GM13976 (cell line): Measurements from ENCODE around the gene SYS1.
A peak's percentile ranks its signal among the peaks of the same experiment; 100 is the strongest.

Source experiments
- DNase-seq: peaks from one replicate; pipeline ENCODE4 v3.0.0; 2012; ENCODE audit warnings: low spot score
- CTCF ChIP-seq: IDR thresholded peaks from 2 replicates; pipeline ENCODE4 v1.5.1; 2012; ENCODE audit warnings: borderline replicate concordance, mild to moderate bottlenecking; ENCODE audit not compliant: insufficient read depth; ENCODE audit errors: extremely low read depth, missing control alignments, control extremely low read depth
- in situ Hi-C: fragments of 300-500 bp; cut with MboI; formaldehyde crosslinking; loops from one replicate; pipeline ENCODE4 v1.12.0; 2022; ENCODE audit warnings: low sequenced_read_pairs, mixed read lengths, inconsistent platforms; ENCODE audit not compliant: unreplicated experiment

SYS1 gene

GRCh38 chr20:45406260-45407066 lies 43.5 kb downstream of the SYS1 start:
- in situ Hi-C loops, result no loop called here
- no peak for TF ChIP-seq CTCF
- DNase-seq, result peak; percentile 64

DNA sequence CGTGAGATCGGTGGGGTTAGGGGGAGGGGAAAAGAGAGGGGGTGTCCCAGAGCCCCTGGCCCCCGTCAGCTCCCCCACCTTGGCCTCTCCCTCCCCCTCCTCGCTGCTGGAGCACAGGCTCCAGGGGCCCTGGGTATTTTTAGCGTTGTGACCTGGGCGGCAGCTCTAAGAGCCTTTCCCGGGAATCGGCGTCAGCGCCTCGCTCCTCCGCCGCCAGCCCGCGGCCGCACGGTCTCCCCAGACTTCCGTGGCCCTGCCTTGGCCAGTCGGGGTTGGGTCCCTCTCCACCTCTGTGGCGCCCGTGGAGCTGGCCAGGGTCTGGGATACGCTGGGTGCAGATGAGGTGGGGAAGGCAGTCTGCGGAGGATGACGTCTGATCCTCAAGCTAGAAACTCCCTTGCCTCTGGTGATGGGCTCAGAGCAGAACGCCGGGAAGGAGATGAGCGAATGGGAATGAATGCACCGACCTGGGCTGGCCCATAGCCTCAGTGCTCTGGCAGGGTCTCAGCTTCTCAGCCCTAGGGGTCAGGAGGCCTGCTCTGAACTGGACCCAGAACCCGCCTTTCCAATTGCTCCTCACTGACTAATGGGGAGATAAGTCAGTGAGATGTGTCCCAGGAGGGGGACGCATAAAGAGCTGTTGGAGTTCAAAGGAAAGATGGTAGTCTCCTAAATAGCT lies 44.2 kb downstream of the SYS1 start:
- in situ Hi-C loops, result no loop called here
- DNase-seq, result peak; percentile 27
- no peak for TF ChIP-seq CTCF

DNA sequence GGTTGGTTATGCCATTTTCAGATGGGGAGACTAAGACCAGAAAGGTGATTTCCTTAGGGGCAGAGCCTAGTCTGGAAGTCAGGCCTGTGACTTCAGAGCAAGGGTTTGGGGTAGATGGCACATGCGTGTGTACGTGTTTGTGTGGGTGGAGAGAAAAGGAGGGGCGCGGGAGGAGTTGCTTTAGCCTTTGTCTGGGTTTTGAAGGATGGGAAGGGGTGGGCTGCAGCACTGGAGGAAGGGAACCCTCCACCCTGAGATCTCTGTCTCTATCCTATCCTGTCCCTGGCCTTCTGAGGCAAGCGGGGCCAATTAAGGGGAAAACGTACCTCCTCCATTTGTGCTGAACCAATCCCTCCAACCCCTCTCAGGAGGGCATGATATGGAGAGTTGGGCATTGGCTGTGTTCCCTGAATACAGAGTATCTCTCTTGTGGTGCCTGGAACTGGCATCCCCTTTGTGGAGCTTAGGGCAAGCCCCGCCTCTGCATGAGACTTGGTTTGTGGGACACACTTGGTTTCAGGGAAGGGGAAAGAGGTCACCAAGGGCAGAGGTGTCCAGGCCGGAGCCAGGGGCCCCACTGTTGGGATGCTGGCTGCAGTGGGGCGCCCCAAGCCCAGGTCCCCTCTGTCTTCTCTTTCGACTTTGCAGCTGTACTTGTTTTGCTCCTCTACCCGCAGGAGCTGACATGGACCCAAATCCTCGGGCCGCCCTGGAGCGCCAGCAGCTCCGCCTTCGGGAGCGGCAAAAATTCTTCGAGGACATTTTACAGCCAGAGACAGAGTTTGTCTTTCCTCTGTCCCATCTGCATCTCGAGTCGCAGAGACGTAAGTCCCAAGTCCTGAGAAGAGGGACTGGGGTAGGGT lies 45.1 kb downstream of the SYS1 start, which contains the start of gene DBNDD2:
Gene DBNDD2 (plus strand): TSS at position 507 of the 863 bp plus-strand sequence. CDS start 179 bp downstream, at position 686.
- DNase-seq, result no peak
- in situ Hi-C loops, result no loop called here

GRCh38 chr20:45408646-45409213 lies 45.8 kb downstream of the SYS1 start:
- in situ Hi-C loops, result no loop called here

More for the DNA sequence above, 45.1 kb downstream of the SYS1 start, which contains the start of gene DBNDD2:
- no peak for TF ChIP-seq CTCF

GRCh38 chr20:45409521-45410272 lies 46.7 kb downstream of the SYS1 start:
- no peak for DNase-seq
- no peak for TF ChIP-seq CTCF
- in situ Hi-C loops, result no loop called here

More at GRCh38 chr20:45408646-45409213, 45.8 kb downstream of the SYS1 start:
- peak; percentile 30 for DNase-seq
- TF ChIP-seq CTCF, result no peak
